Lung (tissue), 12 donors: ENCODE results near the gene TRPC3. TPM values are rescaled to one million over a fixed set of nuclear protein-coding genes. Genes with fewer than 3 reads are reported as not detected.
A peak's percentile ranks its signal among the peaks of the same experiment; 100 is the strongest.

Source experiments
- ATAC-seq: fragments of 200-7000 bp; cut with Tn5 transposase; one replicate; pipeline ENCODE4 v1.9.1; 2020; ENCODE audit warnings: moderate number of reproducible peaks; ENCODE audit not compliant: insufficient read depth, low FRiP score
- DNase-seq, 3 donors: peaks; one replicate each; pipeline ENCODE4 v3.0.0-alpha.2; 2013 to 2017
- H3K27ac ChIP-seq, 2 donors: one replicate each; pipeline ENCODE4 v1.5.1; 2013; ENCODE audit warnings: mild to moderate bottlenecking in 2 of 2, moderate library complexity in 2 of 2, control low read depth in 1 of 2, inconsistent platforms in 1 of 2, low read depth in 1 of 2, low read length in 1 of 2
- H3K27me3 ChIP-seq, 3 donors: one replicate each; pipeline ENCODE4 v1.5.1; 2013; ENCODE audit warnings: low read length in 2 of 3; ENCODE audit not compliant: control insufficient read depth in 3 of 3, insufficient read depth in 3 of 3
- H3K36me3 ChIP-seq, 4 donors: one replicate each; pipeline ENCODE4 v1.5.1; 2013; ENCODE audit warnings: low read length in 4 of 4, mild to moderate bottlenecking in 1 of 4, moderate library complexity in 1 of 4; ENCODE audit not compliant: control insufficient read depth in 4 of 4, insufficient read depth in 4 of 4
- H3K4me1 ChIP-seq, 5 donors: one replicate each; pipeline ENCODE4 v1.5.1; 2013; ENCODE audit warnings: low read length in 5 of 5, mild to moderate bottlenecking in 2 of 5, moderate library complexity in 1 of 5; ENCODE audit not compliant: control insufficient read depth in 5 of 5, insufficient read depth in 5 of 5
- H3K4me3 ChIP-seq: one replicate; pipeline ENCODE4 v1.5.1; 2013; ENCODE audit warnings: mild to moderate bottlenecking, control low read depth, moderate library complexity
- H3K9ac ChIP-seq, 2 donors: one replicate each; pipeline ENCODE4 v1.5.1; 2013; ENCODE audit warnings: low read length in 2 of 2, control low read depth in 1 of 2; ENCODE audit not compliant: insufficient read depth in 1 of 2
- H3K9me3 ChIP-seq, 4 donors: one replicate each; pipeline ENCODE4 v1.5.1; 2013; ENCODE audit warnings: low read length in 3 of 4, mild to moderate bottlenecking in 1 of 4, moderate library complexity in 1 of 4; ENCODE audit not compliant: control insufficient read depth in 4 of 4, insufficient read depth in 3 of 4
- CTCF ChIP-seq: IDR thresholded peaks from 2 replicates; pipeline ENCODE4 v1.5.1; 2012; ENCODE audit warnings: mild to moderate bottlenecking; ENCODE audit errors: control extremely low read depth, extremely low read depth
- WGBS, 2 donors: extraction: QIAGEN DNeasy Blood & Tissue Kit; methylation state at CpG; one replicate each; pipeline ENCODE4 v1.1.7; 2013; 5-methylcytosine and 5-hydroxymethylcytosine counted together
- polyA plus RNA-seq, 2 donors: library from polyadenylated mRNA; stranded (reverse); fragments of 200-250 nt; gene quantifications; one replicate each; pipeline ENCODE4 v1.2.1, GENCODE V29; 2013
- total RNA-seq, 2 donors: library from RNA; depleted of rRNA in 1 of 2; stranded (reverse); fragments of >200 nt in 1 of 2; gene quantifications; one replicate each; pipeline ENCODE4 v1.2.1, GENCODE V29; 2014 to 2021
- donor health status: control.
- donor health status: control.
- donor health status: Bipolar disorder and iron deficiency.
- donor health status: healthy.
- donor health status: DM: yes; HTN: yes; CAD: no.

Gene TRPC3
- total and polyA plus RNA-seq, 4 donors: 0.39 to 6.3 (median 0.57) TPM

- no peak overlapping the region for H3K4me3 ChIP-seq
- no peak overlapping the region for H3K27ac ChIP-seq
- H3K36me3 ChIP-seq: no peaks in the 10 kb centered on the region
- no peak for ATAC-seq
- TF ChIP-seq CTCF: no peak
- no peaks in the 10 kb centered on the region for H3K27me3 ChIP-seq
- 82 to 83% methylated on average over 2 of the region's 2 CpGs for WGBS, 2 donors
- H3K9me3 ChIP-seq: no peaks in the 10 kb centered on the region
- no peaks in the 10 kb centered on the region for H3K4me1 ChIP-seq
- DNase-seq: no peak
- no peak overlapping the region for H3K9ac ChIP-seq
These were observed 38.2 kb downstream of the TRPC3 start for GRCh38 chr4:121913667-121914066.

- WGBS, 2 donors: 95 to 98% methylated on average over 1 of the region's 1 CpG
- ATAC-seq: no peak
These were observed 43.5 kb downstream of the TRPC3 start for GRCh38 chr4:121908346-121908745.

GRCh38 chr4:121900132-121900983 is 51.5 kb downstream of the TRPC3 start:
- peaks cover 0 to 2% (median 0%) of the 10 kb centered on the region in 4 donors for H3K36me3 ChIP-seq
- TF ChIP-seq CTCF: peak; percentile 36
- H3K9ac ChIP-seq: no peak overlapping the region
- no peak overlapping the region for H3K27ac ChIP-seq
- H3K4me1 ChIP-seq: no peaks in the 10 kb centered on the region
- 61 to 64% methylated on average over 4 of the region's 4 CpGs for WGBS, 2 donors
- ATAC-seq: no peak
- DNase-seq: peak; percentile 58 to 79 (median 76)
- H3K27me3 ChIP-seq: no peaks in the 10 kb centered on the region
- no peak overlapping the region for H3K4me3 ChIP-seq
- H3K9me3 ChIP-seq: no peaks in the 10 kb centered on the region

More at GRCh38 chr4:121908346-121908745, 43.5 kb downstream of the TRPC3 start:
- no peak for TF ChIP-seq CTCF
- no peak overlapping the region for H3K27ac ChIP-seq
- no peak overlapping the region for H3K4me3 ChIP-seq
- H3K36me3 ChIP-seq: no peaks in the 10 kb centered on the region
- H3K27me3 ChIP-seq: no peaks in the 10 kb centered on the region
- H3K9me3 ChIP-seq: no peaks in the 10 kb centered on the region
- no peak for DNase-seq
- no peaks in the 10 kb centered on the region for H3K4me1 ChIP-seq
- no peak overlapping the region for H3K9ac ChIP-seq
